SU-DHL-6 (cell line): ENCODE measurements around the gene TMEM258.

Source experiments
- H2AFZ ChIP-seq: fragments of 200-600 bp; sonication (generic); 2 replicates; pipeline ENCODE4 v1.6.1; 2014; ENCODE audit warnings: low read depth, mild to moderate bottlenecking, moderate library complexity, mixed read lengths, antibody characterized with exemption, low read length; ENCODE audit not compliant: severe bottlenecking
- H3F3A ChIP-seq: fragments of 200-600 bp; shearing (Covaris generic); 2 replicates; pipeline ENCODE4 v1.6.0; 2016; ENCODE audit warnings: antibody characterized with exemption, mild to moderate bottlenecking; ENCODE audit not compliant: insufficient read depth
- H3K27ac ChIP-seq: fragments of 200-600 bp; sonication (generic); 2 replicates; pipeline ENCODE4 v1.5.1; 2016; ENCODE audit warnings: low read depth, mild to moderate bottlenecking, low read length, moderate library complexity, mixed read lengths
- H3K27me3 ChIP-seq: fragments of 200-600 bp; sonication (generic), shearing (Covaris generic); 2 replicates; pipeline ENCODE4 v1.6.0; 2014; ENCODE audit warnings: mild to moderate bottlenecking, low read length
- H3K36me3 ChIP-seq: fragments of 200-600 bp; sonication (generic); 2 replicates; pipeline ENCODE4 v1.6.1; 2014; ENCODE audit warnings: mild to moderate bottlenecking, low read length, mixed read lengths
- H3K4me2 ChIP-seq: fragments of 300-600, 200-600 bp; shearing (Covaris generic), sonication (generic); 2 replicates; pipeline ENCODE4 v1.6.0; 2014; ENCODE audit warnings: low read length, low read depth, mild to moderate bottlenecking; ENCODE audit not compliant: poor library complexity, severe bottlenecking
- H3K4me3 ChIP-seq: fragments of 200-600 bp; sonication (generic); 2 replicates; pipeline ENCODE4 v1.5.1; 2014; ENCODE audit warnings: antibody characterized with exemption, low read length, mild to moderate bottlenecking, mixed read lengths; ENCODE audit not compliant: insufficient read depth, poor library complexity, severe bottlenecking
- H3K79me2 ChIP-seq: fragments of 200-600 bp; sonication (generic); 2 replicates; pipeline ENCODE4 v1.6.1; 2014; ENCODE audit warnings: mild to moderate bottlenecking, low read length, moderate library complexity; ENCODE audit not compliant: insufficient read depth
- H3K9ac ChIP-seq: fragments of 200-600 bp; sonication (generic); 2 replicates; pipeline ENCODE4 v1.7.0; 2014; ENCODE audit warnings: mild to moderate bottlenecking, low read length
- H3K9me2 ChIP-seq: fragments of 200-600 bp; sonication (generic); replicated peaks from 2 replicates; pipeline ENCODE4 v1.6.1; 2014; ENCODE audit warnings: low read length; ENCODE audit not compliant: insufficient read depth
- H3K9me3 ChIP-seq: fragments of 200-600 bp; sonication (generic); 2 replicates; pipeline ENCODE4 v1.6.1; 2014; ENCODE audit warnings: low read length, mixed read lengths; ENCODE audit not compliant: insufficient read depth
- H4K20me1 ChIP-seq: fragments of 200-600 bp; sonication (generic); 2 replicates; pipeline ENCODE4 v1.6.1; 2014; ENCODE audit warnings: low read depth, mild to moderate bottlenecking, antibody characterized with exemption, low read length, moderate library complexity, mixed read lengths
- EZH2phosphoT487 ChIP-seq: fragments of 200-600 bp; sonication (generic), shearing (Covaris generic); conservative IDR thresholded peaks from 2 replicates; pipeline ENCODE4 v1.6.1; 2018; ENCODE audit warnings: mild to moderate bottlenecking, antibody characterized with exemption, low read length, moderate library complexity, mixed read lengths
- TF ChIP-seq, protein P1 (sequence below): fragments of 200-600 bp; sonication (generic); IDR thresholded peaks from one replicate; pipeline ENCODE4 v1.5.1; 2017; ENCODE audit warnings: antibody characterized with exemption, mild to moderate bottlenecking, low read length, moderate library complexity; ENCODE audit not compliant: insufficient read depth, poor library complexity, severe bottlenecking

The TMEM258 gene

DNA sequence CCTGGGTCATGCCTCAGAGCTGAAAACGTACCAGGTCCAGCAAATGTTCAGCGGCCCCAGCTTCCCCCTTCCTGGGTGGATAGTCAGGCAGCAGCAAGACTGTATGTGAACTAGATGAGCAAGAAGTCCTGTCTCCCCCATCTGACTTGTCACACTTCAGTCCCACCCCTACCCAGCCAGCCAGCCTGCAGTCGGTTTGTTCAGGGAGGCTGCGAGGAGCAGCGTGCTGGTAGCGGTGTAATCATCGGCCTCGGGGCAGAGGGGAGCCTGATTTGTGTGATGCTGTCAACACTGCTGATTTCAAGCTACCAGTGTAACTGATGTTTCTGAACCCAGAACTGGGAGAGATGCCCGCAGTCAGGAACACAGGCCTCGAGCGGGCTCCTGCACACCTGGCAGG, 9.6 kb downstream of the TMEM258 start:
- Histone ChIP-seq H3K4me2 (no peak overlapping the region), H3K27ac (no peak overlapping the region), H3K4me3 (no peak overlapping the region), H3K9ac (no peak overlapping the region), H4K20me1 (no peaks in the 10 kb centered on the region), H3K27me3 (no peaks in the 10 kb centered on the region), H3K36me3 (no peaks in the 10 kb centered on the region), H3K9me3 (no peaks in the 10 kb centered on the region), H2AFZ (no peak overlapping the region), H3F3A (no peaks in the 10 kb centered on the region), H3K9me2 (no peaks in the 10 kb centered on the region), H3K79me2 (no peaks in the 10 kb centered on the region)
- no peak for TF ChIP-seq EZH2phosphoT487
- TF ChIP-seq, protein P1, sequence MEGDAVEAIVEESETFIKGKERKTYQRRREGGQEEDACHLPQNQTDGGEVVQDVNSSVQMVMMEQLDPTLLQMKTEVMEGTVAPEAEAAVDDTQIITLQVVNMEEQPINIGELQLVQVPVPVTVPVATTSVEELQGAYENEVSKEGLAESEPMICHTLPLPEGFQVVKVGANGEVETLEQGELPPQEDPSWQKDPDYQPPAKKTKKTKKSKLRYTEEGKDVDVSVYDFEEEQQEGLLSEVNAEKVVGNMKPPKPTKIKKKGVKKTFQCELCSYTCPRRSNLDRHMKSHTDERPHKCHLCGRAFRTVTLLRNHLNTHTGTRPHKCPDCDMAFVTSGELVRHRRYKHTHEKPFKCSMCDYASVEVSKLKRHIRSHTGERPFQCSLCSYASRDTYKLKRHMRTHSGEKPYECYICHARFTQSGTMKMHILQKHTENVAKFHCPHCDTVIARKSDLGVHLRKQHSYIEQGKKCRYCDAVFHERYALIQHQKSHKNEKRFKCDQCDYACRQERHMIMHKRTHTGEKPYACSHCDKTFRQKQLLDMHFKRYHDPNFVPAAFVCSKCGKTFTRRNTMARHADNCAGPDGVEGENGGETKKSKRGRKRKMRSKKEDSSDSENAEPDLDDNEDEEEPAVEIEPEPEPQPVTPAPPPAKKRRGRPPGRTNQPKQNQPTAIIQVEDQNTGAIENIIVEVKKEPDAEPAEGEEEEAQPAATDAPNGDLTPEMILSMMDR, result no peak

GRCh38 chr11:61782299-61782698, 10.1 kb downstream of the TMEM258 start:
- Histone ChIP-seq H2AFZ (no peak overlapping the region), H3K9ac (no peak overlapping the region), H3K4me2 (no peak overlapping the region), H3K9me2 (no peaks in the 10 kb centered on the region), H3K79me2 (no peaks in the 10 kb centered on the region), H3K4me3 (no peak overlapping the region), H3K27me3 (no peaks in the 10 kb centered on the region), H3K36me3 (no peaks in the 10 kb centered on the region), H3K9me3 (no peaks in the 10 kb centered on the region), H3K27ac (no peak overlapping the region), H4K20me1 (no peaks in the 10 kb centered on the region), H3F3A (no peaks in the 10 kb centered on the region)
- TF ChIP-seq, protein P1, result no peak
- TF ChIP-seq EZH2phosphoT487, result no peak

GRCh38 chr11:61781585-61781984, 10.8 kb downstream of the TMEM258 start:
- no peaks in the 10 kb centered on the region for H3K9me3 ChIP-seq
- H3K4me3 ChIP-seq, result no peak overlapping the region
- no peaks in the 10 kb centered on the region for H3K36me3 ChIP-seq
- no peak overlapping the region for H3K9ac ChIP-seq
- no peaks in the 10 kb centered on the region for H3K9me2 ChIP-seq
- no peak overlapping the region for H2AFZ ChIP-seq
- no peaks in the 10 kb centered on the region for H3K27me3 ChIP-seq
- H3K27ac ChIP-seq, result no peak overlapping the region
- H4K20me1 ChIP-seq, result no peaks in the 10 kb centered on the region
- H3K79me2 ChIP-seq, result no peaks in the 10 kb centered on the region
- H3F3A ChIP-seq, result no peaks in the 10 kb centered on the region
- no peak for TF ChIP-seq EZH2phosphoT487
- no peak overlapping the region for H3K4me2 ChIP-seq

- H3K27me3 ChIP-seq, result no peaks in the 10 kb centered on the region
- no peak overlapping the region for H3K9ac ChIP-seq
- no peaks in the 10 kb centered on the region for H3K36me3 ChIP-seq
- no peaks in the 10 kb centered on the region for H3K79me2 ChIP-seq
- H3F3A ChIP-seq, result no peaks in the 10 kb centered on the region
- H2AFZ ChIP-seq, result no peak overlapping the region
- H3K4me3 ChIP-seq, result no peak overlapping the region
- H3K9me3 ChIP-seq, result no peaks in the 10 kb centered on the region
- no peaks in the 10 kb centered on the region for H3K9me2 ChIP-seq
- TF ChIP-seq, protein P1, result no peak
- no peak for TF ChIP-seq EZH2phosphoT487
- no peak overlapping the region for H3K27ac ChIP-seq
- no peak overlapping the region for H3K4me2 ChIP-seq
- H4K20me1 ChIP-seq, result no peaks in the 10 kb centered on the region
These were observed 11.7 kb downstream of the TMEM258 start for GRCh38 chr11:61780581-61781162.
